ENCODE data around the gene POLL. TPM values are rescaled to one million over a fixed set of nuclear protein-coding genes. Genes with fewer than 3 reads are reported as not detected.
A peak's percentile ranks its signal among the peaks of the same experiment; 100 is the strongest.

The POLL gene
- total RNA-seq, 1 donor from 2014 or later: 22.8 TPM

- H3K4me3 Mint-ChIP-seq: no peak overlapping the region
- H3K9me3 ChIP-seq (ENCODE audit: low read depth): no peaks in the 10 kb centered on the region
- no peaks in the 10 kb centered on the region for H3K27me3 ChIP-seq
- no peak for DNase-seq (ENCODE audit: low spot score)
- no peak overlapping the region for H3K9ac ChIP-seq
- peaks cover 33% of the 10 kb centered on the region for H3K36me3 Mint-ChIP-seq
- no peaks in the 10 kb centered on the region for H3K36me3 ChIP-seq
- H3K4me1 ChIP-seq: peaks cover 42% of the 10 kb centered on the region
- H3K27ac ChIP-seq: no peak overlapping the region
- H3K79me2 ChIP-seq (ENCODE audit: low read depth): no peaks in the 10 kb centered on the region
- H3K9me3 Mint-ChIP-seq: no peaks in the 10 kb centered on the region
- H3K4me1 Mint-ChIP-seq: peaks cover 44% of the 10 kb centered on the region
- H3F3A ChIP-seq (ENCODE audit: low read depth): peaks cover 34% of the 10 kb centered on the region
- no peak overlapping the region for H3K4me3 ChIP-seq
- no peak overlapping the region for H2AFZ ChIP-seq (replicated peaks)
- H3K4me2 ChIP-seq: no peak overlapping the region
- no peak overlapping the region for H3K27ac Mint-ChIP-seq
- peaks cover 30% of the 10 kb centered on the region for H4K20me1 ChIP-seq (ENCODE audit: low read depth)
- peaks cover 5% of the 10 kb centered on the region for H3K27me3 Mint-ChIP-seq (ENCODE audit: insufficient read depth, low read depth)
- TF ChIP-seq EZH2phosphoT487 (IDR thresholded peaks at IDR 0.05): no peak
- no peak for TF ChIP-seq EZH2 (IDR thresholded peaks at IDR 0.05)
- no peak for TF ChIP-seq CTCF (IDR thresholded peaks at IDR 0.05)
Observed at GRCh38 chr10:101609481-101609880, 21.4 kb upstream of the POLL start.

DNA sequence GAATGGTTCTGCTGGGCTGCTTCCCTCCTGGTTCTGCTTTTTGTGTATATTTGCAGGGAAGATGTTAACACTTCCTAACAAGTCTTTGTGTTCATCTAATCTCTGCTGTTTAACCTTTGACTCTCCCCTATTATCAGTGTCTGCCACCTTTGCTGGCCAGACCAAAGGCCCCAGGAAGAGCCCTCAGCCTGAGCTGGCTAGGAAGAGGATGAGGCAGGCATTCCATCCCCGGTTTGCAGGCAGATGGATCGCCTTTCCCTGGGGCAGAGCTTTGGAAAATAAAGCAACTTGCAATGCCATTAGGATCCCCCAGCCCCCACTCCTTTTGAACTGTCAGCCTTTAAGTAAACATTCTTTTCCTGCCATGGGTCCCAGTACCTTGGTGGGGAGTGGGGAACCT, 19.1 kb upstream of the POLL start:
- Histone ChIP-seq H3K4me3 (no peak overlapping the region), H3K4me1 (peaks cover 19% of the 10 kb centered on the region), H2AFZ (replicated peaks) (no peak overlapping the region), H3K79me2 (ENCODE audit: low read depth) (no peaks in the 10 kb centered on the region), H3K36me3 (no peaks in the 10 kb centered on the region), H3K9ac (no peak overlapping the region), H3K27ac (peak overlapping the region; percentile 75), H4K20me1 (ENCODE audit: low read depth) (peaks cover 20% of the 10 kb centered on the region), H3F3A (ENCODE audit: low read depth) (peaks cover 34% of the 10 kb centered on the region), H3K27me3 (no peaks in the 10 kb centered on the region), H3K9me3 (ENCODE audit: low read depth) (no peaks in the 10 kb centered on the region), H3K4me2 (peak overlapping the region; percentile 61)
- Mint-ChIP-seq H3K27me3 (ENCODE audit: insufficient read depth, low read depth) (peaks cover 7% of the 10 kb centered on the region), H3K4me1 (peaks cover 26% of the 10 kb centered on the region), H3K9me3 (no peaks in the 10 kb centered on the region), H3K27ac (no peak overlapping the region), H3K36me3 (peaks cover 36% of the 10 kb centered on the region), H3K4me3 (no peak overlapping the region)
- DNase-seq (ENCODE audit: low spot score): peak; percentile 76
- no peak for TF ChIP-seq EZH2phosphoT487 (IDR thresholded peaks at IDR 0.05)
- TF ChIP-seq EZH2 (IDR thresholded peaks at IDR 0.05): no peak
- TF ChIP-seq CTCF (IDR thresholded peaks at IDR 0.05): no peak

GRCh38 chr10:101602761-101603398, 14.8 kb upstream of the POLL start:
- peaks cover 15% of the 10 kb centered on the region for H3K4me1 ChIP-seq
- H2AFZ ChIP-seq (replicated peaks): no peak overlapping the region
- TF ChIP-seq EZH2phosphoT487 (IDR thresholded peaks at IDR 0.05) (no peak), CTCF (IDR thresholded peaks at IDR 0.05) (peak; percentile 98)
- no peak overlapping the region for H3K9ac ChIP-seq
- peaks cover 40% of the 10 kb centered on the region for H3F3A ChIP-seq (ENCODE audit: low read depth)
- no peak overlapping the region for H3K27ac ChIP-seq
- peaks cover 24% of the 10 kb centered on the region for H4K20me1 ChIP-seq (ENCODE audit: low read depth)
- peaks cover 22% of the 10 kb centered on the region for H3K27me3 ChIP-seq
- peak; percentile 90 for DNase-seq (ENCODE audit: low spot score)
- Mint-ChIP-seq H3K4me1 (peaks cover 43% of the 10 kb centered on the region), H3K9me3 (no peaks in the 10 kb centered on the region), H3K36me3 (peaks cover 22% of the 10 kb centered on the region), H3K4me3 (no peak overlapping the region), H3K27me3 (ENCODE audit: insufficient read depth, low read depth) (peaks cover 17% of the 10 kb centered on the region), H3K27ac (no peak overlapping the region)
- H3K79me2 ChIP-seq (ENCODE audit: low read depth): no peaks in the 10 kb centered on the region
- H3K9me3 ChIP-seq (ENCODE audit: low read depth): no peaks in the 10 kb centered on the region
- no peak overlapping the region for H3K4me3 ChIP-seq
- H3K36me3 ChIP-seq: no peaks in the 10 kb centered on the region
- no peak overlapping the region for H3K4me2 ChIP-seq
